Measurements from ENCODE around the gene TRIM44.

TRIM44 gene

GRCh38 chr11:35841733-35842132 is 179.2 kb downstream of the TRIM44 start:
- H3K27ac ChIP-seq, result no peak overlapping the region
- TF ChIP-seq ZFX (IDR thresholded peaks at IDR 0.05), result no peak
- TF ChIP-seq, protein P1, sequence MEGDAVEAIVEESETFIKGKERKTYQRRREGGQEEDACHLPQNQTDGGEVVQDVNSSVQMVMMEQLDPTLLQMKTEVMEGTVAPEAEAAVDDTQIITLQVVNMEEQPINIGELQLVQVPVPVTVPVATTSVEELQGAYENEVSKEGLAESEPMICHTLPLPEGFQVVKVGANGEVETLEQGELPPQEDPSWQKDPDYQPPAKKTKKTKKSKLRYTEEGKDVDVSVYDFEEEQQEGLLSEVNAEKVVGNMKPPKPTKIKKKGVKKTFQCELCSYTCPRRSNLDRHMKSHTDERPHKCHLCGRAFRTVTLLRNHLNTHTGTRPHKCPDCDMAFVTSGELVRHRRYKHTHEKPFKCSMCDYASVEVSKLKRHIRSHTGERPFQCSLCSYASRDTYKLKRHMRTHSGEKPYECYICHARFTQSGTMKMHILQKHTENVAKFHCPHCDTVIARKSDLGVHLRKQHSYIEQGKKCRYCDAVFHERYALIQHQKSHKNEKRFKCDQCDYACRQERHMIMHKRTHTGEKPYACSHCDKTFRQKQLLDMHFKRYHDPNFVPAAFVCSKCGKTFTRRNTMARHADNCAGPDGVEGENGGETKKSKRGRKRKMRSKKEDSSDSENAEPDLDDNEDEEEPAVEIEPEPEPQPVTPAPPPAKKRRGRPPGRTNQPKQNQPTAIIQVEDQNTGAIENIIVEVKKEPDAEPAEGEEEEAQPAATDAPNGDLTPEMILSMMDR (conservative IDR thresholded peaks at IDR 0.05), result no peak

DNA sequence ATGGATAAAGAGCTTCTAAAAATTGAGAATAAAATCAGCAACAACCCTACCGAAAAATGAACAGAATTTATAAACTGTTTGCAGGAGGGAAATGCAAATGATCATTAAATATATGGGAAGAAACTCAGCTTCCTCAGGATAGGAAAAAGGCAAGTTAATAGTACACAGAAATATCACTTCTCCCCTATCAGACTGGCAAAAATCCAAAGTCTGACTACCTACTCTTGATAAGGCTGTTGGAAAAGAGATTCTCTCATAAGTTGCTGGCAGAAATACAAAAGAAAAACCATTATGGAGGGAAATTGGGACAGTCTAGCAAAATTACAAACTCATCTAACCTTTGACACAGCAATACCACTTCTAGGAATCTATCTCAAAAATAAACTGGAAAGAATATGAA is 180.4 kb downstream of the TRIM44 start:
- TF ChIP-seq, protein P1 (conservative IDR thresholded peaks at IDR 0.05), result no peak
- TF ChIP-seq ZFX (IDR thresholded peaks at IDR 0.05), result no peak
- H3K27ac ChIP-seq, result no peak overlapping the region

GRCh38 chr11:35844579-35844978 is 182.0 kb downstream of the TRIM44 start:
- no peak overlapping the region for H3K27ac ChIP-seq
- no peak for TF ChIP-seq ZFX (IDR thresholded peaks at IDR 0.05)
- TF ChIP-seq, protein P1 (conservative IDR thresholded peaks at IDR 0.05), result no peak

DNA sequence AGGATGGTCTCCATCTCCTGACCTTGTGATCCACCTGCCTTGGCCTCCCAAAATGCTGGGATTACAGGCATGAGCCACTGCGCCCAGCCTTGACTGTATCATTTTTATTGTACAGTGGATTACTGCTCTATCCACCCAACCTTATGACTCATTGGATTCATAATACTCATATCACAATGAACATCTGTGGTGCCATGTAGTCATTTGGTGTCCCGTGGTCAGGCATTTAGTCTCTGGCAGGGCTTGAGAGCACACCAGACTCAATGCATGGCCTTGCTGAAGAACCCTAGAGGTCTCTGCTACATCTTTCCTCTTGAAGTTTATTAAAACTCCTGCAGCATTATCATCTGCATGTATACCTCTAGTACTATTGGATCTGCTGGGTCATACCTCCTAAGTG is 183.3 kb downstream of the TRIM44 start:
- no peak overlapping the region for H3K27ac ChIP-seq
- no peak for TF ChIP-seq ZFX (IDR thresholded peaks at IDR 0.05)
- TF ChIP-seq, protein P1 (conservative IDR thresholded peaks at IDR 0.05), result no peak

- TF ChIP-seq ZFX (IDR thresholded peaks at IDR 0.05), result no peak
- TF ChIP-seq, protein P1 (conservative IDR thresholded peaks at IDR 0.05), result no peak
- no peak overlapping the region for H3K27ac ChIP-seq
Observed at GRCh38 chr11:35846874-35847273, 184.3 kb downstream of the TRIM44 start.

DNA sequence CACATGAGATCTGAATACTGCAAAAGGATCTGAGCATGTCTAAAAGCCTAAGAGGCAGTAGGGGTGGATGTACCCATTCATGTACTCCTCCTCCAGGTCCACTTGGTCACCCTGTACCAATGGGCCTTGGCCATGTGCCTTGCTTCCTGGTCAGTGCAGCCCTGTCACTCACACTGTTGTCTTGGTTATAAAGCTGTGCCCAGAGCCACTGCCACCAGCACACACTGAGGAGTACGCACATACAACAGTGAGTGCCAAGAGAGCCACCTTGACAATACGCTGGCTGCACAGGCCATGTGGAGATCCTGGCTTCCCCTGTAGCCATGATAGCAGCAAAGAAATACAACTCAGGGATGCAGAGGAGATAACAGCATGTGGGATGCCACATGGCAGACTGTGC is 184.9 kb downstream of the TRIM44 start:
- no peak overlapping the region; the same call in 1 of the 2 replicates for H3K27ac ChIP-seq
- TF ChIP-seq, protein P1 (conservative IDR thresholded peaks at IDR 0.05), result no peak
- no peak for TF ChIP-seq ZFX (IDR thresholded peaks at IDR 0.05)

DNA sequence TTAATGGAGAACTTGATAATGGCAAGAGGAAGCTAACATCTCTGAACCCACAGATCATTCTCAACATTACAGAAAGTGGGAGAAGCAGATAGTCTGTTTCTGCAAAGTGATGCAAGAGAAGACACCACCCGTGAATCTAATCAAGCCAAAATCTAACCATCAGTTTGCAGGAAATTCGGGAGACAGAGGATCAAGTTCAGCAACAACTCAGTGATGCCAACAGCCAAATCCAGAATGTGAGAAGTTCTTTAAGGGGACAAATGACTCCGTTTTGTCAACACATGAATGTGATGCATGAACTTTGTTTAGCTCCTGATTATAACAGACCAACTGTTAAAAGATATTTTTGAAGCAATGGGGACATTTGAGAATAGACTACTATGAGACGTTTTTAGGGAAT is 186.0 kb downstream of the TRIM44 start:
- TF ChIP-seq ZFX (IDR thresholded peaks at IDR 0.05), result no peak
- TF ChIP-seq, protein P1 (conservative IDR thresholded peaks at IDR 0.05), result no peak
- H3K27ac ChIP-seq, result no peak overlapping the region

Data from C4-2B (cell line).